HUES64 (cell line): ENCODE data around the gene FAM114A1.

Experiments
- H3K27ac ChIP-seq: 2 replicates; pipeline ENCODE4 v1.7.0; 2013; ENCODE audit warnings: low read depth, low read length, inconsistent platforms
- H3K27me3 ChIP-seq: 2 replicates; pipeline ENCODE4 v1.6.1; 2013; ENCODE audit warnings: mild to moderate bottlenecking, low read length; ENCODE audit not compliant: insufficient read depth
- H3K36me3 ChIP-seq: 2 replicates; pipeline ENCODE4 v1.6.1; 2013; ENCODE audit warnings: mild to moderate bottlenecking, low read length; ENCODE audit not compliant: insufficient read depth
- H3K4me1 ChIP-seq: 2 replicates; pipeline ENCODE4 v1.6.1; 2013; ENCODE audit warnings: mild to moderate bottlenecking, low read length, moderate library complexity; ENCODE audit not compliant: insufficient read depth
- H3K4me3 ChIP-seq: 2 replicates; pipeline ENCODE4 v1.5.1; 2013; ENCODE audit warnings: mild to moderate bottlenecking, low read length, moderate library complexity
- H3K9ac ChIP-seq: 2 replicates; pipeline ENCODE4 v1.6.1; 2013; ENCODE audit warnings: mild to moderate bottlenecking, low read depth, low read length
- H3K9me3 ChIP-seq: 2 replicates; pipeline ENCODE4 v1.6.1; 2013; ENCODE audit warnings: low read depth, low read length; ENCODE audit not compliant: insufficient read depth
- WGBS: fragments of 150-250, 120-280 bp; methylation state at CpG from one replicate; pipeline ENCODE4 v1.1.7; 2013; ENCODE audit warnings: missing lambda C conversion rate; 5-methylcytosine and 5-hydroxymethylcytosine counted together

Gene FAM114A1

GRCh38 chr4:38921151-38921550 lies 53.5 kb downstream of the FAM114A1 start:
- H3K27me3 ChIP-seq = no peaks in the 10 kb centered on the region
- H3K36me3 ChIP-seq = 0 out of 2 replicates have a peak, but pooled peaks cover 3% of the 10 kb centered on the region
- peaks cover 3% of the 10 kb centered on the region; the same call in 1 of the 2 replicates for H3K4me1 ChIP-seq
- WGBS = 96% methylated on average over 3 of the region's 3 CpGs
- H3K9ac ChIP-seq = no peak overlapping the region
- H3K27ac ChIP-seq = no peak overlapping the region
- H3K4me3 ChIP-seq = no peak overlapping the region
- no peaks in the 10 kb centered on the region for H3K9me3 ChIP-seq

- WGBS = 97% methylated on average over 2 of the region's 2 CpGs
- no peak overlapping the region for H3K9ac ChIP-seq
- no peaks in the 10 kb centered on the region for H3K27me3 ChIP-seq
- H3K27ac ChIP-seq = no peak overlapping the region
- no peaks in the 10 kb centered on the region for H3K9me3 ChIP-seq
- peaks cover 3% of the 10 kb centered on the region; the same call in 1 of the 2 replicates for H3K4me1 ChIP-seq
- no peaks in the 10 kb centered on the region for H3K36me3 ChIP-seq
- H3K4me3 ChIP-seq = no peak overlapping the region
Measured at GRCh38 chr4:38923746-38924145, 56.1 kb downstream of the FAM114A1 start.

GRCh38 chr4:38924353-38924752 lies 56.7 kb downstream of the FAM114A1 start:
- no peaks in the 10 kb centered on the region for H3K9me3 ChIP-seq
- no peak overlapping the region for H3K4me3 ChIP-seq
- no peaks in the 10 kb centered on the region for H3K27me3 ChIP-seq
- H3K27ac ChIP-seq = no peak overlapping the region
- H3K9ac ChIP-seq = no peak overlapping the region
- peaks cover 3% of the 10 kb centered on the region; the same call in 1 of the 2 replicates for H3K4me1 ChIP-seq
- 83% methylated on average over 5 of the region's 5 CpGs for WGBS
- H3K36me3 ChIP-seq = no peaks in the 10 kb centered on the region

- 89% methylated on average over 3 of the region's 3 CpGs for WGBS
- peaks cover 3% of the 10 kb centered on the region; the same call in 1 of the 2 replicates for H3K4me1 ChIP-seq
- H3K27ac ChIP-seq = no peak overlapping the region
- no peaks in the 10 kb centered on the region for H3K9me3 ChIP-seq
- no peak overlapping the region for H3K4me3 ChIP-seq
- no peaks in the 10 kb centered on the region for H3K36me3 ChIP-seq
- H3K9ac ChIP-seq = no peak overlapping the region
- no peaks in the 10 kb centered on the region for H3K27me3 ChIP-seq
Measured at GRCh38 chr4:38925492-38926413, 58.1 kb downstream of the FAM114A1 start.

- H3K27me3 ChIP-seq = no peaks in the 10 kb centered on the region
- H3K36me3 ChIP-seq = no peaks in the 10 kb centered on the region
- H3K9ac ChIP-seq = no peak overlapping the region
- 94% methylated on average over 6 of the region's 6 CpGs for WGBS
- no peak overlapping the region for H3K4me3 ChIP-seq
- H3K27ac ChIP-seq = no peak overlapping the region
- no peaks in the 10 kb centered on the region for H3K9me3 ChIP-seq
- peaks cover 3% of the 10 kb centered on the region; the same call in 1 of the 2 replicates for H3K4me1 ChIP-seq
Measured at GRCh38 chr4:38926896-38927295, 59.3 kb downstream of the FAM114A1 start.

- H3K27ac ChIP-seq = no peak overlapping the region
- no peak overlapping the region for H3K4me3 ChIP-seq
- no peaks in the 10 kb centered on the region for H3K9me3 ChIP-seq
- H3K36me3 ChIP-seq = peaks cover 6% of the 10 kb centered on the region; the same call in 1 of the 2 replicates
- 91% methylated on average over 3 of the region's 3 CpGs for WGBS
- peaks cover 3% of the 10 kb centered on the region; the same call in 1 of the 2 replicates for H3K4me1 ChIP-seq
- H3K27me3 ChIP-seq = no peaks in the 10 kb centered on the region
- no peak overlapping the region for H3K9ac ChIP-seq
Measured at GRCh38 chr4:38928568-38928967, 61.0 kb downstream of the FAM114A1 start.

- Histone ChIP-seq H3K9me3 (no peaks in the 10 kb centered on the region), H3K36me3 (peaks cover 6% of the 10 kb centered on the region; the same call in 1 of the 2 replicates), H3K27ac (no peak overlapping the region), H3K27me3 (no peaks in the 10 kb centered on the region), H3K4me3 (no peak overlapping the region), H3K9ac (no peak overlapping the region), H3K4me1 (peaks cover 3% of the 10 kb centered on the region; the same call in 1 of the 2 replicates)
- 95% methylated on average over 9 of the region's 9 CpGs for WGBS
Measured at GRCh38 chr4:38928974-38929373, 61.4 kb downstream of the FAM114A1 start.

GRCh38 chr4:38930204-38930603 lies 62.6 kb downstream of the FAM114A1 start:
- H3K4me3 ChIP-seq = no peak overlapping the region
- H3K36me3 ChIP-seq = peaks cover 6% of the 10 kb centered on the region; the same call in 1 of the 2 replicates
- no peak overlapping the region for H3K9ac ChIP-seq
- 65% methylated on average over 1 of the region's 1 CpG for WGBS
- no peak overlapping the region for H3K27ac ChIP-seq
- no peaks in the 10 kb centered on the region for H3K27me3 ChIP-seq
- H3K4me1 ChIP-seq = no peaks in the 10 kb centered on the region
- no peaks in the 10 kb centered on the region for H3K9me3 ChIP-seq

- H3K36me3 ChIP-seq = peaks cover 6% of the 10 kb centered on the region; the same call in 1 of the 2 replicates
- H3K4me3 ChIP-seq = no peak overlapping the region
- H3K9ac ChIP-seq = no peak overlapping the region
- no peak overlapping the region for H3K27ac ChIP-seq
- H3K4me1 ChIP-seq = no peaks in the 10 kb centered on the region
- no peaks in the 10 kb centered on the region for H3K9me3 ChIP-seq
- no peaks in the 10 kb centered on the region for H3K27me3 ChIP-seq
- 82% methylated on average over 6 of the region's 6 CpGs for WGBS
Measured at GRCh38 chr4:38930707-38931106, 63.1 kb downstream of the FAM114A1 start.

- Histone ChIP-seq H3K27me3 (no peaks in the 10 kb centered on the region), H3K9me3 (no peaks in the 10 kb centered on the region), H3K9ac (no peak overlapping the region), H3K27ac (no peak overlapping the region), H3K36me3 (peaks cover 6% of the 10 kb centered on the region; the same call in 1 of the 2 replicates), H3K4me1 (no peaks in the 10 kb centered on the region), H3K4me3 (no peak overlapping the region)
- 96% methylated on average over 3 of the region's 5 CpGs for WGBS
Measured at GRCh38 chr4:38931125-38931524, 63.5 kb downstream of the FAM114A1 start.

GRCh38 chr4:38935391-38936073 lies 67.9 kb downstream of the FAM114A1 start:
- no peaks in the 10 kb centered on the region for H3K9me3 ChIP-seq
- peaks cover 6% of the 10 kb centered on the region; the same call in 1 of the 2 replicates for H3K36me3 ChIP-seq
- no peaks in the 10 kb centered on the region for H3K27me3 ChIP-seq
- H3K4me3 ChIP-seq = no peak overlapping the region
- no peak overlapping the region for H3K9ac ChIP-seq
- no peaks in the 10 kb centered on the region for H3K4me1 ChIP-seq
- H3K27ac ChIP-seq = no peak overlapping the region
- WGBS = 93% methylated on average over 5 of the region's 5 CpGs
